Fibroblast of skin of scalp (primary cell): ENCODE results near the gene ACTG1.

Experiments
- DNase-seq: peaks from one replicate; pipeline ENCODE4 v3.0.0-alpha.2; 2013

The ACTG1 gene

GRCh38 chr17:81462506-81463125 lies 50.0 kb downstream of the ACTG1 start:
- DNase-seq: no peak

DNA sequence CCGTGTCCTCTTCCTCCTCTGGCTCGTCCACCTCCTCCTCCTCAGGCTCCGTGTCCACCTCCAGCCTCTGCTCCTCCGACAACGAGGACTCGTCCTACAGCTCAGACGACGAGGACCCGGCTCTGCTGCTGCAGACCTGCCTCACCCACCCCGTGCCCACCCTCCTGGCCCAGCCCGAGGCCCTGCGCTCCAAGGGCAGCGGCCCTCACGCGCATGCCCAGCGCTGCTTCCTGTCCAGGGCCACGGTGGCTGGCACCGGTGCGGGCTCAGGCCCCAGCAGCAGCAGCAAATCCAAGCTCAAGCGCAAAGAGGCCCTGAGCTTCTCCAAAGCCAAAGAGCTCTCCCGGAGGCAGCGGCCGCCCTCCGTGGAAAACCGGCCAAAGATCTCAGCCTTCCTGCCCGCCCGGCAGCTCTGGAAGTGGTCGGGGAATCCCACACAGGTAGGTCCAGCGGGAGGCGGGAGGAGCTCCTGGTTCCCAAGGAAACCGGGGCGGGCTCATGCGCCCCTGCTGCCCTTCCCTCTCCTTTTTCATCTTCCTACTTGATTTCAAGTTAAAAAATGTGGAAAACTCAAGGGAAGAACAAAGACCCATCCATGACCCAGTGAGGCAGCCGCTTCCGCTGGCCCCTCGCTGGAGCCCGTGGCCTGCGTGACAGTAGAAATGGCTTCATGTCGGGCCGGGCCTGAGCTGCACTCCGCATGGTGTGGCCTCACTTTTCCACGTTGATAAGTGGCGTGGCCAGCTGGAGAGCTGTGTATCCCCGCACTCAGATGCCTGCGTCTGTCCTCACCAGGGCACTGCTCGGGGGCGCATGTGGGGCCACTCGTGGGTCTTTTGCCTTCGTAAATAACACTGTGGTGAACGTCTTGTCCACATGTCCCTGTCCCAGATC lies 50.7 kb downstream of the ACTG1 start:
- no peak for DNase-seq

- no peak for DNase-seq
These were observed 51.6 kb downstream of the ACTG1 start for GRCh38 chr17:81460856-81461460.
